B cell (primary cell): Measurements from ENCODE around the gene ACTR6. TPM values are rescaled to one million over a fixed set of nuclear protein-coding genes. Genes with fewer than 3 reads are reported as not detected.

Experiments
- ATAC-seq: fragments of 200-7000 bp; cut with Tn5 transposase; one replicate; pipeline ENCODE4 v1.10.0; 2021; ENCODE audit warnings: low read depth, mild to moderate bottlenecking, moderate number of reproducible peaks, moderate library complexity
- CTCF ChIA-PET: fragments of 350-600 bp; sonication (Branson Sonifier 250); formaldehyde crosslinking; loops from one replicate; lab custom pipeline; 2021; ENCODE audit warnings: antibody characterized with exemption, inconsistent platforms; lab: Charles Lee
- POLR2A ChIA-PET: fragments of 350-600 bp; sonication (Branson Sonifier 250); formaldehyde crosslinking; loops from one replicate; lab custom pipeline; 2021; ENCODE audit warnings: antibody characterized with exemption; lab: Charles Lee
- DNase-seq: peaks from one replicate; pipeline ENCODE4 v3.0.0; 2013
- H2AFZ ChIP-seq: 2 replicates; pipeline ENCODE4 v1.6.1; 2012; ENCODE audit warnings: mild to moderate bottlenecking, low read depth, low read length; ENCODE audit not compliant: insufficient read depth, poor library complexity, severe bottlenecking
- H3K27ac ChIP-seq, 2 donors: 1 replicate in 1 of 2; 2 replicates in 1 of 2; pipeline ENCODE4 v1.5.1; 2012 to 2013; ENCODE audit warnings: low read length in 2 of 2, mild to moderate bottlenecking in 2 of 2, moderate library complexity in 1 of 2
- H3K27me3 ChIP-seq, 4 experiments: fragments of 200-600 bp in 1 of 4; sonication (generic) in 1 of 4; replicated peaks in 1 of 4; 1 replicate in 2 of 4; 2 replicates in 2 of 4; pipeline versions ENCODE4 v1.6.1 to v1.7.0; 2013 to 2016; ENCODE audit warnings: low read length in 3 of 4, mild to moderate bottlenecking in 2 of 4, mixed read lengths in 1 of 4, moderate library complexity in 1 of 4; ENCODE audit not compliant: insufficient read depth in 4 of 4, control insufficient read depth in 3 of 4; ENCODE audit errors: control extremely low read depth in 1 of 4
- H3K36me3 ChIP-seq, 2 experiments: replicated peaks in 1 of 2; 1 replicate in 1 of 2; 2 replicates in 1 of 2; pipeline versions ENCODE4 v1.6.1 to v1.7.1; 2013; ENCODE audit warnings: low read length in 1 of 2; ENCODE audit not compliant: insufficient read depth in 2 of 2, control insufficient read depth in 1 of 2; ENCODE audit errors: control extremely low read depth in 1 of 2, extremely low read depth in 1 of 2
- H3K4me1 ChIP-seq, 2 donors: fragments of 200-600 bp in 1 of 2; sonication (generic) in 1 of 2; 1 replicate in 1 of 2; 2 replicates in 1 of 2; pipeline versions ENCODE4 v1.5.1 to v1.6.1; 2013 to 2017; ENCODE audit warnings: low read length in 2 of 2; ENCODE audit not compliant: control insufficient read depth in 2 of 2, insufficient read depth in 2 of 2
- H3K4me2 ChIP-seq: replicated peaks from 2 replicates; pipeline ENCODE3; 2012; ENCODE audit warnings: mild to moderate bottlenecking, low read depth, low read length; ENCODE audit not compliant: poor library complexity, severe bottlenecking
- H3K4me3 ChIP-seq, 5 experiments: fragments of 200-600 bp in 1 of 5; sonication (generic) in 1 of 5; 1 replicate in 3 of 5; 2 replicates in 2 of 5; pipeline versions ENCODE4 v1.5.1 to v1.7.0; 2011 to 2016; ENCODE audit warnings: low read length in 4 of 5, mild to moderate bottlenecking in 4 of 5, low read depth in 2 of 5, control low read depth in 1 of 5, moderate library complexity in 1 of 5; ENCODE audit not compliant: insufficient read depth in 1 of 5; ENCODE audit errors: control extremely low read depth in 1 of 5, extremely low read depth in 1 of 5
- H3K79me2 ChIP-seq: fragments of 200-600 bp; sonication (generic); one replicate; pipeline ENCODE4 v1.6.0; 2016; ENCODE audit warnings: low read length; ENCODE audit not compliant: control insufficient read depth, insufficient read depth
- H3K9ac ChIP-seq: fragments of 200-600 bp; sonication (generic); 2 replicates; pipeline ENCODE4 v1.6.1; 2017; ENCODE audit warnings: mild to moderate bottlenecking, low read length, moderate library complexity
- H3K9me3 ChIP-seq, 3 donors: one replicate each; pipeline versions ENCODE4 v1.6.1 to v1.7.1; 2013; ENCODE audit warnings: low read length in 2 of 3; ENCODE audit not compliant: control insufficient read depth in 2 of 3, insufficient read depth in 1 of 3; ENCODE audit errors: control extremely low read depth in 1 of 3
- H4K20me1 ChIP-seq: 2 replicates; pipeline ENCODE4 v1.6.0; 2012; ENCODE audit warnings: mild to moderate bottlenecking, low read length; ENCODE audit not compliant: insufficient read depth, control insufficient read depth, poor library complexity, severe bottlenecking
- H3K27ac Mint-ChIP-seq: one replicate; pipeline ENCODE4 v1.8.0; 2021; ENCODE audit warnings: mixed read lengths
- H3K27me3 Mint-ChIP-seq: one replicate; pipeline ENCODE4 v1.8.0; 2021; ENCODE audit warnings: mixed read lengths
- H3K4me1 Mint-ChIP-seq: one replicate; pipeline ENCODE4 v1.8.0; 2021; ENCODE audit warnings: mixed read lengths
- H3K4me3 Mint-ChIP-seq: one replicate; pipeline ENCODE4 v1.8.0; 2021; ENCODE audit warnings: mixed read lengths
- H3K9me3 Mint-ChIP-seq: one replicate; pipeline ENCODE4 v1.8.0; 2022; ENCODE audit warnings: mixed read lengths; ENCODE audit not compliant: insufficient read depth
- EZH2 ChIP-seq: IDR thresholded peaks from 2 replicates; pipeline ENCODE4 v1.6.1; 2012; ENCODE audit warnings: borderline replicate concordance, low read depth, mild to moderate bottlenecking, moderate library complexity, low read length; ENCODE audit not compliant: insufficient read depth, poor library complexity, severe bottlenecking
- WGBS: methylation state at CpG from one replicate; pipeline ENCODE4 v1.1.5; 2013; ENCODE audit warnings: missing lambda C conversion rate; ENCODE audit not compliant: insufficient coverage; 5-methylcytosine and 5-hydroxymethylcytosine counted together
- intact Hi-C: fragments of 100-400 bp; cut with micrococcal nuclease; formaldehyde crosslinking; loops from one replicate; pipeline ENCODE4 v1.10.0; 2022
- polyA plus RNA-seq: library from polyadenylated mRNA; depleted of rRNA; stranded (reverse); fragments of >200 nt; gene quantifications from 2 replicates; pipeline ENCODE4 v1.2.3, GENCODE V29; 2012
- total RNA-seq, 2 donors: library from RNA; stranded (reverse); fragments of 120-200 nt in 1 of 2; gene quantifications; 1 replicate in 1 of 2; 2 replicates in 1 of 2; pipeline versions ENCODE4 v1.2.3 to v1.2.4, GENCODE V29; 2013 to 2022
- TF ChIP-seq, protein P1 (sequence below): fragments of 200-600 bp; IDR thresholded peaks from one replicate; pipeline ENCODE4 v1.8.0; 2022; ENCODE audit warnings: antibody characterized with exemption, mild to moderate bottlenecking

ACTR6 gene
- total and polyA plus RNA-seq, 2 donors (not counting 1 experiment from before 2014, with no cell fraction given), result 10.1 to 30.8 TPM

DNA sequence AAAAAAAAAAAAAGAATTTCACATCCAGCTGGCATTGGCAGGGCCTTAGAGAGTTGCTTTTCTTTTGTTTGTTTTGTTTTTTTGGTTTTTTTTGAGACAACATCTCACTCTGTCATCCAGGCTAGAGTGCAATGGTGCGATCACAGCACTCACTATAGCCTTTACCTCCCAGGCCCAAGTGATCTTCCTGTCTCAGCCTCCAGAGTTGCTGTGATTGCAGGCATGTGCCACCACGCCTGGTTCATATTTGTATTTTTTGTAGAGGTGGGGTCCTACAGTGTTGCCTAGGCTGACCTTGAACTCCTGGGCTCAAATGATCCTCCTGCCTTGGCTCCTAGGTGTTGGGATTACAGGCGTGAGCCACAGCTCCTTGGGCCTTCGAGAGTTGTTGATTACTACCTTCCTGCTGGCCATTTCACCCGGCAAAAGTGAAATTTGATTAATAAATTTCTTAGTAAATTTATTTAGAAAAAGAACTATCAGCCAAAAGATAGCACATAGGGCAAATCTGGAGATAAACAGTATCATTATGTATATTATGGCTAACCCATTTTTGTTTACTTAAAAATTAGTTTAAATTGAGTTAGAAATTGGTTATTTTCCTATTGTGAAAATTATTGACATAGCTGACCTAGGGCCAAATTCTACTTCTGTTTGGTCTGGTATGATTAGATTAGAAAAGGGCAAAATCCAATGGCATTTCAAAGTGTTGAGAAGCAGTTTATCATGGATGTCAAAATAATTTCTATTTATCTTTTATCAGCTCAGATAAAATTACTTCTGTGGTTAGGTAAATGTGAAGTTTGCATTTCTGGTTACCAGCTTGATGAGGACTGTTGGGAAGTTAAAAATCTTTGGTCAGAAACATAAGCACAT lies 12.6 kb downstream of the ACTR6 start:
- DNase-seq (no peak), ATAC-seq (no peak)
- H3K4me3 Mint-ChIP-seq, result no peak overlapping the region
- Histone ChIP-seq H3K4me2 (no peak overlapping the region), H3K36me3 (peaks cover 9 to 30% of the 10 kb centered on the region in 2 experiments), H3K27me3 (no peaks in the 10 kb centered on the region), H4K20me1 (no peaks in the 10 kb centered on the region), H3K27ac (no peak overlapping the region), H3K79me2 (no peaks in the 10 kb centered on the region), H3K4me3 (no peak overlapping the region), H3K9me3 (no peaks in the 10 kb centered on the region), H2AFZ (no peak overlapping the region), H3K9ac (no peak overlapping the region), H3K4me1 (no peaks in the 10 kb centered on the region)
- no peaks in the 10 kb centered on the region for H3K9me3 Mint-ChIP-seq
- ChIA-PET CTCF (no interaction called here), POLR2A (no interaction called here)
- intact Hi-C loops, result no loop called here
- H3K27me3 Mint-ChIP-seq, result no peaks in the 10 kb centered on the region
- 90% methylated on average over 1 of the region's 5 CpGs for WGBS
- no peak overlapping the region for H3K27ac Mint-ChIP-seq
- peaks cover 3% of the 10 kb centered on the region for H3K4me1 Mint-ChIP-seq
- no peak for TF ChIP-seq EZH2
- TF ChIP-seq, protein P1, sequence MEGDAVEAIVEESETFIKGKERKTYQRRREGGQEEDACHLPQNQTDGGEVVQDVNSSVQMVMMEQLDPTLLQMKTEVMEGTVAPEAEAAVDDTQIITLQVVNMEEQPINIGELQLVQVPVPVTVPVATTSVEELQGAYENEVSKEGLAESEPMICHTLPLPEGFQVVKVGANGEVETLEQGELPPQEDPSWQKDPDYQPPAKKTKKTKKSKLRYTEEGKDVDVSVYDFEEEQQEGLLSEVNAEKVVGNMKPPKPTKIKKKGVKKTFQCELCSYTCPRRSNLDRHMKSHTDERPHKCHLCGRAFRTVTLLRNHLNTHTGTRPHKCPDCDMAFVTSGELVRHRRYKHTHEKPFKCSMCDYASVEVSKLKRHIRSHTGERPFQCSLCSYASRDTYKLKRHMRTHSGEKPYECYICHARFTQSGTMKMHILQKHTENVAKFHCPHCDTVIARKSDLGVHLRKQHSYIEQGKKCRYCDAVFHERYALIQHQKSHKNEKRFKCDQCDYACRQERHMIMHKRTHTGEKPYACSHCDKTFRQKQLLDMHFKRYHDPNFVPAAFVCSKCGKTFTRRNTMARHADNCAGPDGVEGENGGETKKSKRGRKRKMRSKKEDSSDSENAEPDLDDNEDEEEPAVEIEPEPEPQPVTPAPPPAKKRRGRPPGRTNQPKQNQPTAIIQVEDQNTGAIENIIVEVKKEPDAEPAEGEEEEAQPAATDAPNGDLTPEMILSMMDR, result no peak

DNA sequence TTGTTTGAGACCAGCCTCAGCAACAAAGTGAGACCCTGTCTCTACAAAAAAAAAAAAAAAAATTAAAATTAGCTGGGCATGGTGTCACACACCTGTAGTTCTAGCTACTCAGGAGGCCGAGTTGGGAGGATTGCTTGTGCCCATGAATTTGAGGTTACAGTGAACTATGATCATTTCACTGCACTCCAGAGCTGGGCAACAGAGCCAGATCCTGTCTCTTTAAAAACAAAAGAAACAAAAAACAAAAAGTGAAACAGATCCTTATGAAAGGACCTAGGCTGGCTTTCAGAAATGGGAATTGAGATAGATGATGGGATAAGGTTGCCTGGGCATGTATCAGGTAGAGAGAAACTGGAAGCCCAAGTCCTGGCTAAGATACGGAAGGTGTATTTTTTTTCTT lies 13.9 kb downstream of the ACTR6 start:
- Histone ChIP-seq H3K9ac (no peak overlapping the region), H3K4me2 (no peak overlapping the region), H3K4me1 (no peaks in the 10 kb centered on the region), H4K20me1 (no peaks in the 10 kb centered on the region), H3K27me3 (no peaks in the 10 kb centered on the region), H3K79me2 (no peaks in the 10 kb centered on the region), H3K36me3 (peaks cover 8 to 33% of the 10 kb centered on the region in 2 experiments), H3K9me3 (no peaks in the 10 kb centered on the region), H2AFZ (no peak overlapping the region), H3K27ac (no peak overlapping the region), H3K4me3 (no peak overlapping the region)
- ChIA-PET CTCF (no interaction called here), POLR2A (no interaction called here)
- Mint-ChIP-seq H3K4me3 (no peak overlapping the region), H3K27ac (no peak overlapping the region), H3K27me3 (no peaks in the 10 kb centered on the region), H3K9me3 (no peaks in the 10 kb centered on the region), H3K4me1 (peaks cover 3% of the 10 kb centered on the region)
- no peak for DNase-seq
- ATAC-seq, result no peak
- 100% methylated on average over 1 of the region's 2 CpGs for WGBS
- intact Hi-C loops, result no loop called here
- TF ChIP-seq, protein P1, result no peak
- no peak for TF ChIP-seq EZH2
